HepG2 (cell line): ENCODE results near the gene SECTM1. TPM values are rescaled to one million over a fixed set of nuclear protein-coding genes. Genes with fewer than 3 reads are reported as not detected.
A peak's percentile ranks its signal among the peaks of the same experiment; 100 is the strongest.

Source experiments
- ERF ChIP-seq: IDR thresholded peaks from 2 replicates; pipeline ENCODE4 v1.6.1; 2018; ENCODE audit warnings: missing biosample characterization, missing genetic modification reagents
- FOSL2 ChIP-seq: sonication (generic); formaldehyde crosslinking; IDR thresholded peaks from 2 replicates; pipeline ENCODE4 v1.4.0; 2020; ENCODE audit warnings: missing genetic modification reagents
- HNF4G ChIP-seq, 2 experiments: sonication (generic) in 1 of 2; formaldehyde crosslinking in 1 of 2; IDR thresholded peaks; 2 replicates each; pipeline versions ENCODE4 v1.4.0 to v1.6.1; 2011 to 2020; ENCODE audit warnings: borderline replicate concordance in 2 of 2, low read depth in 2 of 2, mild to moderate bottlenecking in 2 of 2, low read length in 1 of 2, missing genetic modification reagents in 1 of 2, moderate library complexity in 1 of 2
- MED13 ChIP-seq: sonication (generic); formaldehyde crosslinking; IDR thresholded peaks from 2 replicates; pipeline ENCODE4 v1.5.0; 2020; ENCODE audit warnings: missing genetic modification reagents
- MIER3 ChIP-seq: IDR thresholded peaks from 2 replicates; pipeline ENCODE4 v1.6.1; 2016; ENCODE audit warnings: missing compliant biosample characterization, borderline replicate concordance
- MTF1 ChIP-seq: sonication (generic); formaldehyde crosslinking; IDR thresholded peaks from 2 replicates; pipeline ENCODE4 v1.5.0; 2020; ENCODE audit warnings: missing genetic modification reagents
- NONO ChIP-seq, 2 experiments: fragments of 450-650 bp in 1 of 2; sonication (generic) in 1 of 2; formaldehyde crosslinking in 1 of 2; IDR thresholded peaks in 1 of 2; conservative IDR thresholded peaks in 1 of 2; 2 replicates each; pipeline versions ENCODE4 v1.6.1 to v1.8.0; 2017 to 2022; ENCODE audit warnings: mild to moderate bottlenecking in 1 of 2, missing genetic modification reagents in 1 of 2, moderate library complexity in 1 of 2
- PHF21A ChIP-seq: sonication (generic); formaldehyde crosslinking; IDR thresholded peaks from 2 replicates; pipeline ENCODE4 v1.5.0; 2020; ENCODE audit warnings: mild to moderate bottlenecking, missing genetic modification reagents
- PHF5A ChIP-seq: IDR thresholded peaks from one replicate; pipeline ENCODE4 v1.6.1; 2018; ENCODE audit warnings: low read depth, missing genetic modification reagents; ENCODE audit not compliant: unreplicated experiment
- REL ChIP-seq: sonication (generic); formaldehyde crosslinking; conservative IDR thresholded peaks from 2 replicates; pipeline ENCODE4 v1.8.0; 2022; ENCODE audit warnings: mild to moderate bottlenecking, missing genetic modification reagents, moderate library complexity
- RFXAP ChIP-seq: sonication (generic); formaldehyde crosslinking; IDR thresholded peaks from 2 replicates; pipeline ENCODE4 v1.4.0; 2020; ENCODE audit warnings: missing genetic modification reagents, borderline replicate concordance
- SOX5 ChIP-seq: IDR thresholded peaks from 2 replicates; pipeline ENCODE4 v1.6.1; 2016; ENCODE audit warnings: borderline replicate concordance
- ZBTB33 ChIP-seq: sonication (generic); formaldehyde crosslinking; IDR thresholded peaks from 2 replicates; pipeline ENCODE4 v1.4.0; 2020; ENCODE audit warnings: missing genetic modification reagents
- ZBTB38 ChIP-seq: sonication (generic); formaldehyde crosslinking; IDR thresholded peaks from 2 replicates; pipeline ENCODE4 v1.5.1; 2020; ENCODE audit warnings: mild to moderate bottlenecking, missing genetic modification reagents
- ZFP90 ChIP-seq: sonication (generic); formaldehyde crosslinking; IDR thresholded peaks from 2 replicates; pipeline ENCODE4 v1.8.0; 2022; ENCODE audit warnings: missing genetic modification reagents, mild to moderate bottlenecking, inconsistent platforms, borderline replicate concordance
- ZHX1 ChIP-seq: sonication (generic); formaldehyde crosslinking; IDR thresholded peaks from 2 replicates; pipeline ENCODE4 v1.8.1; 2022; ENCODE audit warnings: low read depth, mild to moderate bottlenecking, missing genetic modification reagents
- ZIK1 ChIP-seq: sonication (generic); formaldehyde crosslinking; IDR thresholded peaks from 2 replicates; pipeline ENCODE4 v1.5.0; 2020; ENCODE audit warnings: mild to moderate bottlenecking, low read depth, missing genetic modification reagents, borderline replicate concordance
- ZNF576 ChIP-seq: sonication (generic); formaldehyde crosslinking; IDR thresholded peaks from 2 replicates; pipeline ENCODE4 v1.4.0; 2020; ENCODE audit warnings: mild to moderate bottlenecking, missing genetic modification reagents
- ZSCAN12 ChIP-seq: sonication (generic); formaldehyde crosslinking; IDR thresholded peaks from 2 replicates; pipeline ENCODE4 v1.9.0; 2021; ENCODE audit warnings: mild to moderate bottlenecking, missing genetic modification reagents
- polyA plus RNA-seq, 8 experiments: library from polyadenylated mRNA; depleted of rRNA in 3 of 8; stranded (reverse) in 7 of 8; unstranded in 1 of 8; fragments of >200 nt; fragmentation: Illumina TruSeq in 4 of 8; extraction: Trizol in 4 of 8; gene quantifications; 2 replicates each; pipeline versions ENCODE4 v1.2.1 to v1.2.3, GENCODE V29; 2011 to 2016; ENCODE audit warnings: low read depth in 4 of 8, missing spikeins in 1 of 8, mixed read lengths in 1 of 8; ENCODE audit not compliant: insufficient read depth in 1 of 8
- total RNA-seq, 5 experiments: library from RNA; depleted of rRNA; stranded (reverse); fragments of >200 nt; fragmentation: Illumina TruSeq; extraction: Trizol; gene quantifications; 2 replicates each; pipeline ENCODE4 v1.2.3, GENCODE V29; 2016; ENCODE audit warnings: low read depth in 1 of 5
- TF ChIP-seq, protein P1 (sequence below): sonication (generic); formaldehyde crosslinking; IDR thresholded peaks from 2 replicates; pipeline ENCODE4 v1.4.0; 2020; ENCODE audit warnings: missing genetic modification reagents

The SECTM1 gene
- total and polyA plus RNA-seq, 2 of the 13 experiments (the other 11 are each of a cell fraction or from before 2014, with no cell fraction given), result 3.5 to 5.3 TPM

- TF ChIP-seq, protein P1, sequence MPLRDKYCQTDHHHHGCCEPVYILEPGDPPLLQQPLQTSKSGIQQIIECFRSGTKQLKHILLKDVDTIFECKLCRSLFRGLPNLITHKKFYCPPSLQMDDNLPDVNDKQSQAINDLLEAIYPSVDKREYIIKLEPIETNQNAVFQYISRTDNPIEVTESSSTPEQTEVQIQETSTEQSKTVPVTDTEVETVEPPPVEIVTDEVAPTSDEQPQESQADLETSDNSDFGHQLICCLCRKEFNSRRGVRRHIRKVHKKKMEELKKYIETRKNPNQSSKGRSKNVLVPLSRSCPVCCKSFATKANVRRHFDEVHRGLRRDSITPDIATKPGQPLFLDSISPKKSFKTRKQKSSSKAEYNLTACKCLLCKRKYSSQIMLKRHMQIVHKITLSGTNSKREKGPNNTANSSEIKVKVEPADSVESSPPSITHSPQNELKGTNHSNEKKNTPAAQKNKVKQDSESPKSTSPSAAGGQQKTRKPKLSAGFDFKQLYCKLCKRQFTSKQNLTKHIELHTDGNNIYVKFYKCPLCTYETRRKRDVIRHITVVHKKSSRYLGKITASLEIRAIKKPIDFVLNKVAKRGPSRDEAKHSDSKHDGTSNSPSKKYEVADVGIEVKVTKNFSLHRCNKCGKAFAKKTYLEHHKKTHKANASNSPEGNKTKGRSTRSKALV (CRISPR knock-in tag), result peak; percentile 92
- TF ChIP-seq RFXAP (CRISPR knock-in tag) (0 out of 2 replicates have a peak, but pooled peaks have one; percentile 50), ZSCAN12 (CRISPR knock-in tag) (no peak), ZHX1 (CRISPR knock-in tag) (no peak), SOX5 (CRISPR knock-in tag) (0 out of 2 replicates have a peak, but pooled peaks have one; percentile 10), ZIK1 (CRISPR knock-in tag) (no peak), FOSL2 (CRISPR knock-in tag) (0 out of 2 replicates have a peak, but pooled peaks have one; percentile 7), PHF21A (peak; percentile 30; the same call in 1 of the 2 replicates), NONO (IDR thresholded peaks at IDR 0.05) (no peak), NONO (CRISPR knock-in tag; conservative IDR thresholded peaks at IDR 0.05) (peak; percentile 30; the same call in 1 of the 2 replicates), MIER3 (CRISPR knock-in tag) (no peak), ZFP90 (CRISPR knock-in tag) (0 out of 2 replicates have a peak, but pooled peaks have one; percentile 56), MED13 (CRISPR knock-in tag) (no peak), ZNF576 (0 out of 2 replicates have a peak, but pooled peaks have one; percentile 55), REL (CRISPR knock-in tag) (peak; percentile 73; the same call in 1 of the 2 replicates), ERF (0 out of 2 replicates have a peak, but pooled peaks have one; percentile 37), PHF5A (CRISPR knock-in tag) (no peak), HNF4G (IDR thresholded peaks at IDR 0.05; ENCODE audit: borderline replicate concordance, low read depth, low read length) (no peak), HNF4G (CRISPR knock-in tag; IDR thresholded peaks at IDR 0.05; ENCODE audit: borderline replicate concordance, low read depth) (0 out of 2 replicates have a peak, but pooled peaks have one; percentile 23), MTF1 (CRISPR knock-in tag) (no peak), ZBTB38 (CRISPR knock-in tag) (peak; percentile 48; the same call in 1 of the 2 replicates), ZBTB33 (peak; percentile 21; the same call in 1 of the 2 replicates)
These were observed 28.5 kb downstream of the SECTM1 start (continued) for GRCh38 chr17:82304826-82305726.
